Calu3 (cell line): ENCODE results near the gene EPS8L2. TPM values are rescaled to one million over a fixed set of nuclear protein-coding genes. Genes with fewer than 3 reads are reported as not detected.

Source experiments
- BruUV-seq: library from RNA; stranded (reverse); fragments of 400-500 nt; replicated peaks from 2 replicates; lab custom pipeline; 2021; lab: Mats Ljungman, UMichigan
- CTCF ChIA-PET: fragments of 300-600 bp; sonication (Branson Sonifier 250); formaldehyde crosslinking; loops from one replicate; lab custom pipeline; 2022; ENCODE audit warnings: antibody characterized with exemption; lab: Charles Lee
- DNase-seq: peaks from one replicate; pipeline ENCODE4 v3.0.0; 2022
- H3K27ac Mint-ChIP-seq: one replicate; pipeline ENCODE4 v1.8.0; 2022; ENCODE audit warnings: mixed read lengths; ENCODE audit not compliant: unreplicated experiment
- H3K27me3 Mint-ChIP-seq: one replicate; pipeline ENCODE4 v1.8.0; 2022; ENCODE audit warnings: mixed read lengths; ENCODE audit not compliant: unreplicated experiment
- H3K36me3 Mint-ChIP-seq: one replicate; pipeline ENCODE4 v1.8.0; 2022; ENCODE audit warnings: mild to moderate bottlenecking, moderate library complexity, mixed read lengths; ENCODE audit not compliant: insufficient read depth, unreplicated experiment
- H3K4me1 Mint-ChIP-seq: one replicate; pipeline ENCODE4 v1.8.0; 2022; ENCODE audit warnings: mild to moderate bottlenecking, low read depth, mixed read lengths; ENCODE audit not compliant: unreplicated experiment
- H3K4me3 Mint-ChIP-seq: one replicate; pipeline ENCODE4 v1.8.0; 2022; ENCODE audit warnings: mild to moderate bottlenecking, low read depth, moderate library complexity, mixed read lengths; ENCODE audit not compliant: unreplicated experiment
- H3K9me3 Mint-ChIP-seq: one replicate; pipeline ENCODE4 v1.8.0; 2022; ENCODE audit warnings: low read depth, mixed read lengths; ENCODE audit not compliant: unreplicated experiment
- intact Hi-C: fragments of 100-400 bp; cut with micrococcal nuclease; formaldehyde crosslinking; loops from one replicate; pipeline ENCODE4 v1.10.0; 2022; ENCODE audit not compliant: unreplicated experiment
- total RNA-seq: library from RNA; stranded (reverse); gene quantifications from 2 replicates; pipeline ENCODE4 v1.2.3, GENCODE V29; 2022
- TF ChIP-seq, protein P1 (sequence below): fragments of 200-600 bp; IDR thresholded peaks from one replicate; pipeline ENCODE4 v1.8.0; 2022; ENCODE audit warnings: antibody characterized with exemption; ENCODE audit not compliant: unreplicated experiment

Gene EPS8L2
- total RNA-seq, 1 experiment from 2014 or later: 212 TPM

DNA sequence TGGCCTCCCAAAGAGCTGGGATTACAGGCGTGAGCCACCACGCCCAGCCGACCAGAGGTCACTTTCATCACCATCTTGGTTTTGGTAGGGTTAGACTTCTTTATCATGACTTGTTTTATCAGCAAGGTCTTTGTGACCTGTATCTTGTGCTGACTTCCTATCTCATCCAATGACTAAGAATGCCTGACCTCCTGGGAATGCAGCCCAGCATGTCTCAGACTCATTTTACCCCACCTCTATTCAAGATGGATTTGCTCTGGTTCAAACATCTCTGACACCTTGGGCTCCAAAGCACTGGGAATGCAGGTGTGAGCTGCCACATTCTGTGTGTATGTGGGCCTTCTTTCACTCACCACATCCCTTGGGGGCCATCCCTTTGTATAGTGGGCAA lies 36.1 kb downstream of the EPS8L2 start:
- Mint-ChIP-seq H3K27me3 (no peaks in the 10 kb centered on the region), H3K4me3 (no peak overlapping the region), H3K36me3 (peaks cover 9% of the 10 kb centered on the region), H3K9me3 (no peaks in the 10 kb centered on the region), H3K27ac (no peak overlapping the region), H3K4me1 (no peaks in the 10 kb centered on the region)
- intact Hi-C loops: no loop called here
- no peak for DNase-seq
- no TSS peak for BruUV-seq
- TF ChIP-seq, protein P1, sequence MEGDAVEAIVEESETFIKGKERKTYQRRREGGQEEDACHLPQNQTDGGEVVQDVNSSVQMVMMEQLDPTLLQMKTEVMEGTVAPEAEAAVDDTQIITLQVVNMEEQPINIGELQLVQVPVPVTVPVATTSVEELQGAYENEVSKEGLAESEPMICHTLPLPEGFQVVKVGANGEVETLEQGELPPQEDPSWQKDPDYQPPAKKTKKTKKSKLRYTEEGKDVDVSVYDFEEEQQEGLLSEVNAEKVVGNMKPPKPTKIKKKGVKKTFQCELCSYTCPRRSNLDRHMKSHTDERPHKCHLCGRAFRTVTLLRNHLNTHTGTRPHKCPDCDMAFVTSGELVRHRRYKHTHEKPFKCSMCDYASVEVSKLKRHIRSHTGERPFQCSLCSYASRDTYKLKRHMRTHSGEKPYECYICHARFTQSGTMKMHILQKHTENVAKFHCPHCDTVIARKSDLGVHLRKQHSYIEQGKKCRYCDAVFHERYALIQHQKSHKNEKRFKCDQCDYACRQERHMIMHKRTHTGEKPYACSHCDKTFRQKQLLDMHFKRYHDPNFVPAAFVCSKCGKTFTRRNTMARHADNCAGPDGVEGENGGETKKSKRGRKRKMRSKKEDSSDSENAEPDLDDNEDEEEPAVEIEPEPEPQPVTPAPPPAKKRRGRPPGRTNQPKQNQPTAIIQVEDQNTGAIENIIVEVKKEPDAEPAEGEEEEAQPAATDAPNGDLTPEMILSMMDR: no peak
- CTCF ChIA-PET: no interaction called here

DNA sequence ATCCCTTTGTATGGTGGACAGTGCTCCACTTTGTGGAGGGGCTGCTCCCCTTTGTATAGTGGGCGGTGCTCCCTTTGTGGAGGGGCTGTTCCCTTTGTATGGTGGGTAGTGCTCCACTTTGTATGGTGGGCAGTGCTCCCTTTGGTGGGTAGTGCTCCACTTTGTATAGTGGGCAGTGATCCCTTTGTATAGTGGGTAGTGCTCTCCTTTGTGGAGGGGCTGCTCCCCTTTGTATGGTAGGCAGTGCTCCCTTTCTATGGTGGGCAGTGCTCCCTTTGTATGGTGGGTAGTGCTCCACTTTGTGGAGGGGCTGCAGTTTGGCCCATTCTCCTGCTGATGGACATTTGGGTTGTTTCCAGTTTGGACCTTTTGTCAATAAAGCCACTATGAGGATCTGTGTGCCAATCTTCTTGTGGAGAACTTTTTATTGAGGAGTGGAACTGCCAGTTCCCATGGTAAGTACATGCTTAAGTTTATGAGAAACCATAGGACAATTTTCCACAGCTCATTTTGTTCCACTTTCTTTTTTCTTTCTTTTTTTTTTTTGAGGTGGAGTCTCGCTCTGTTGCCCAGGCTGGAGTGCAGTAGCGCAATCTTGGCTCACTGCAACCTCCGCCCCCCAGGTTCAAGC lies 36.7 kb downstream of the EPS8L2 start:
- TF ChIP-seq, protein P1: no peak
- Mint-ChIP-seq H3K27me3 (no peaks in the 10 kb centered on the region), H3K9me3 (no peaks in the 10 kb centered on the region), H3K27ac (no peak overlapping the region), H3K36me3 (peaks cover 15% of the 10 kb centered on the region), H3K4me3 (no peak overlapping the region), H3K4me1 (no peaks in the 10 kb centered on the region)
- no TSS peak for BruUV-seq
- no peak for DNase-seq
- intact Hi-C loops: no loop called here
- CTCF ChIA-PET: no interaction called here

DNA sequence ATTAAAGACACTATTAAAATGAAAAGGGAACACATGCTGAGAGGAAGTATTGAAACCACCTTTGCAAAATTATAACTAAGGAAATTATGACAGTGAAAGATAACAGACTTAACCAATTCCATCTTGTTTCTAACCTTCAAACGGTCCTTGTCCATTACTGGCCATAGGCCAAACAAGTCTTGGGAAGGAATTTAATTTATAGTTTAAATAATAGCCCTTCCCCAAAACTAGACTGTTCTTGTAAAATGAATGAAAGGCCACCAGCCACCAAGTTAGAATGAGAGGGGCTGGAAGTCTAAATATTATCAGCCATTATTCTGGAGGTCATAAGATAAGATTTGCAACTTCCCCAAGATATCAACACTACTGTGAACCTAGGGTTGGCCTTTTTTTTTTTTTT lies 39.4 kb downstream of the EPS8L2 start:
- DNase-seq: no peak
- H3K36me3 Mint-ChIP-seq: peaks cover 34% of the 10 kb centered on the region
- H3K4me1 Mint-ChIP-seq: no peaks in the 10 kb centered on the region
- H3K27me3 Mint-ChIP-seq: no peaks in the 10 kb centered on the region
- TF ChIP-seq, protein P1: no peak
- no peak overlapping the region for H3K4me3 Mint-ChIP-seq
- CTCF ChIA-PET: no interaction called here
- H3K27ac Mint-ChIP-seq: no peak overlapping the region
- TSS peak; percentile 48 for BruUV-seq
- no peaks in the 10 kb centered on the region for H3K9me3 Mint-ChIP-seq
- intact Hi-C loops: no loop called here

DNA sequence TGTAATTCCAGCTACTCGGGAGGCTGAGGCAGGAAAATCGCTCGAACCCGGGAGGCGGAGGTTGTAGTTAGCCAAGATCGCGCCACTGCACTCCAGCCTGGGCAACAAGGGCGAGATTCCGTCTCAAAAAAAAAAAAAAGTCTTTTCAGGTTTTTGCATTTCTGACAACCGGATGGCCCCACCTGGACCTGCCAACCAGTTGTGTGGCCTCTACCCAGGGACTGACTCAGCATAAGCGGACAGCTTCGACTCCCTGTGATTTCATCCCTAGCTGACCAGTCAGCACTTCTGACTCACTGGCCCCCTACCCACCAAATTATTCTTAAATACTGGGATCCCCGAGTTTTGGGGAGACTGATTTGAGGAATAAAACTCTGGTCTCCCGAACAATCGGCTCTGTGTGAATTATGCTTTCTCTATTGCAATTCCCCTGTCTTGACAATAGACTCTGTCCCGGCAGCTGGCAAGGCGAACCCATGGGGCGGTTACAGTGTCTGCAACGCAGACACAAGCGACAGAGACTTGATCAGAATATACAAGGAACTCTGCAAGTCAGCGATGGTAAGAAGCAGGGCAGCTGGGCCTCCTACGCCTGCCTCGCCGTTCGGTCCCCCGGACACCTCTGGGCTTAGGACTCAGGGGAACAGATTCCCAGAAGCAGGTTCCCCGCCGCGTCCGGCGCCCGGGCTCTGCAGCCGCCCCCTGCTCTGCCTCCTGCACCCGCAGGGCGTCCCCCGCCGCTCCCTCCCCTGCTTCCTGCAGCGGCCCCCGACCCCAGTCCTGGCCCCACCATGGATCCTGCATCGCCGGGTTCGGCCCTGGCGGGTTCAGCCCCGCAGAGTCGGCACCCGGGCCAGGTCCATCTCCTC lies 40.5 kb downstream of the EPS8L2 start:
- TF ChIP-seq, protein P1: no peak
- CTCF ChIA-PET: interaction anchor here (0.5 to 1.5 kb wide), 7 partner anchors 9 to 707 kb away, joined by 3 to 6 read pairs (median 4); no protein-coding TSS in a partner anchor
- intact Hi-C loops: no loop called here
- peaks cover 38% of the 10 kb centered on the region for H3K36me3 Mint-ChIP-seq
- no peak overlapping the region for H3K27ac Mint-ChIP-seq
- DNase-seq: no peak
- H3K27me3 Mint-ChIP-seq: no peaks in the 10 kb centered on the region
- no peaks in the 10 kb centered on the region for H3K9me3 Mint-ChIP-seq
- H3K4me3 Mint-ChIP-seq: peak overlapping the region; percentile 90
- no peaks in the 10 kb centered on the region for H3K4me1 Mint-ChIP-seq
- no TSS peak for BruUV-seq
